ENCODE results near the gene RASEF.

RASEF gene

DNA sequence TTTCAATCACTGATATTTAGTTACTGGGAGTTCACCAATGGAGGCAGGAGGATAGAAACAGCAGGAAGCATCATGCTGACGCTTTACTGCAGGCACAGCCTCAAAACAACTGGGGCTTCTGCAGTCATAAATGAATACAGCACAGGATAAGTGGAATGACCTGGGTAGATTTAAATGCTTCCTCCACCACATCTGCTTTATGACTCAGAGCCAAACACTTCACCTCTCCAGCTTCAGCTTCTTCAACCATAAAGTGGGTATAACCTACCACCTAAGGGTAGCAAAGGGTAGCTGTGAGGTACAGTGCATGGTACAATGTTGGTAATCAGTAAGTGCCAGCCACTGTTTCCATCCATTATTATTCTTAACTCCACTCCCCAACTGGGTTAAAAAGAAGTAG is 28.4 kb downstream of the RASEF start:
- Histone ChIP-seq H3K27me3 (ENCODE audit: insufficient read depth, low read depth) (no peaks in the 10 kb centered on the region), H3K27ac (no peak overlapping the region), H3K9ac (no peak overlapping the region), H3K4me1 (ENCODE audit: low read depth, poor library complexity, severe bottlenecking) (no peaks in the 10 kb centered on the region), H3K36me3 (ENCODE audit: insufficient read depth) (no peaks in the 10 kb centered on the region), H3K4me2 (no peak overlapping the region), H3K4me3 (IDR thresholded peaks at IDR 0.05; ENCODE audit: insufficient read depth, low read depth, low read length) (no peak overlapping the region), H2AFZ (ENCODE audit: low read depth) (no peak overlapping the region), H3K79me2 (ENCODE audit: insufficient read depth, low read depth) (no peaks in the 10 kb centered on the region), H4K20me1 (ENCODE audit: insufficient read depth) (no peaks in the 10 kb centered on the region)
- TF ChIP-seq, protein P1, sequence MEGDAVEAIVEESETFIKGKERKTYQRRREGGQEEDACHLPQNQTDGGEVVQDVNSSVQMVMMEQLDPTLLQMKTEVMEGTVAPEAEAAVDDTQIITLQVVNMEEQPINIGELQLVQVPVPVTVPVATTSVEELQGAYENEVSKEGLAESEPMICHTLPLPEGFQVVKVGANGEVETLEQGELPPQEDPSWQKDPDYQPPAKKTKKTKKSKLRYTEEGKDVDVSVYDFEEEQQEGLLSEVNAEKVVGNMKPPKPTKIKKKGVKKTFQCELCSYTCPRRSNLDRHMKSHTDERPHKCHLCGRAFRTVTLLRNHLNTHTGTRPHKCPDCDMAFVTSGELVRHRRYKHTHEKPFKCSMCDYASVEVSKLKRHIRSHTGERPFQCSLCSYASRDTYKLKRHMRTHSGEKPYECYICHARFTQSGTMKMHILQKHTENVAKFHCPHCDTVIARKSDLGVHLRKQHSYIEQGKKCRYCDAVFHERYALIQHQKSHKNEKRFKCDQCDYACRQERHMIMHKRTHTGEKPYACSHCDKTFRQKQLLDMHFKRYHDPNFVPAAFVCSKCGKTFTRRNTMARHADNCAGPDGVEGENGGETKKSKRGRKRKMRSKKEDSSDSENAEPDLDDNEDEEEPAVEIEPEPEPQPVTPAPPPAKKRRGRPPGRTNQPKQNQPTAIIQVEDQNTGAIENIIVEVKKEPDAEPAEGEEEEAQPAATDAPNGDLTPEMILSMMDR (conservative IDR thresholded peaks at IDR 0.05; ENCODE audit: low read depth, low read length): no peak

DNA sequence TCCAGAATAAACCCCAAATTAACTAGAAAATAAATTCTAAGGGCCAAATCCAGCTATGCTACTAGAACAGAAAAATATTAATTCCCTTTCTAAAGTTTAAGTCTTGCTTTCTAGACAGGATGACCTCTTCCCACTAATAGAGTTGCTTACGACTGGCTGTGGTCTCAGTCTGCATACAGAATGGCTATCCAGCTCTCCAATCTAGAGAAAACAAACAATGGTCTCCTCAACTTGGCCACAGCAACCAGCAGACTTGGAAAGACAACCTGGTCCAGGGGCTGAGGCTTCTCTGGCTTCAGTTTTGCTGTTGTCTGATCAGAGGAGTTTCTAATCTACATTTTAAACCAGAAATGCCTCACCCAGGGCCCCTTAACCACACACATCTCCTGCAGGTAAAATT is 28.9 kb downstream of the RASEF start:
- TF ChIP-seq, protein P1 (conservative IDR thresholded peaks at IDR 0.05; ENCODE audit: low read depth, low read length): no peak
- Histone ChIP-seq H3K9ac (no peak overlapping the region), H3K4me1 (ENCODE audit: low read depth, poor library complexity, severe bottlenecking) (no peaks in the 10 kb centered on the region), H3K79me2 (ENCODE audit: insufficient read depth, low read depth) (no peaks in the 10 kb centered on the region), H3K4me2 (no peak overlapping the region), H3K4me3 (IDR thresholded peaks at IDR 0.05; ENCODE audit: insufficient read depth, low read depth, low read length) (no peak overlapping the region), H3K27me3 (ENCODE audit: insufficient read depth, low read depth) (no peaks in the 10 kb centered on the region), H4K20me1 (ENCODE audit: insufficient read depth) (no peaks in the 10 kb centered on the region), H2AFZ (ENCODE audit: low read depth) (no peak overlapping the region), H3K27ac (no peak overlapping the region), H3K36me3 (ENCODE audit: insufficient read depth) (no peaks in the 10 kb centered on the region)

DNA sequence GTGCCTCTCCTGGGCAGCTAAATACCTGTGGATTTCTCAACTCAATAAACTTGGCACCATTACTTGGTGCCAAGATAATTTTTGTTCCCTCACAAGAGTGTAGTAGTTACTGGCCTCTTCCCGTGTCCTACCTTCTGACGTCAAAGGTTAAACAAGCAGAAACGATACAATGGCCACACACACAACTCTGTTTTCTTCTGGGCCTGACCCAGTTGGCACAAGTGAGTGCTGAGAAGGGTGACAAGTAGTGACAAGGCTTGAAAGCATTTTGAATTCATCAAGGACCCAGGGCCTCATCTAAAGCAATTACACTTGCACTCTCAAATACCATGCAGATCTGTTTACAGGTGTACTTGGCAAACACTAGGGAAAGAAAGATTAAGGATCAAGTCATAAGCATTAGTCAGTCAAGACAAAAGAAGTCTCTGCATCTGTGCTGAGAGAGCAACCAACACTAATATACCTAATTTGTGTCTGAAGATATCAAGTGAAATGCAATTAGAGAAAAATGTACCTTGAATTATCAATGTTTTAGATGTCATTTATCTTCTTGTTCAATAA is 30.8 kb downstream of the RASEF start:
- no peaks in the 10 kb centered on the region for H3K4me1 ChIP-seq (ENCODE audit: low read depth, poor library complexity, severe bottlenecking)
- no peak overlapping the region for H3K4me3 ChIP-seq (IDR thresholded peaks at IDR 0.05; ENCODE audit: insufficient read depth, low read depth, low read length)
- H3K27ac ChIP-seq: no peak overlapping the region
- H3K79me2 ChIP-seq (ENCODE audit: insufficient read depth, low read depth): no peaks in the 10 kb centered on the region
- no peak overlapping the region for H3K9ac ChIP-seq
- H3K27me3 ChIP-seq (ENCODE audit: insufficient read depth, low read depth): no peaks in the 10 kb centered on the region
- TF ChIP-seq, protein P1 (conservative IDR thresholded peaks at IDR 0.05; ENCODE audit: low read depth, low read length): no peak
- H2AFZ ChIP-seq (ENCODE audit: low read depth): no peak overlapping the region
- H3K4me2 ChIP-seq: no peak overlapping the region
- no peaks in the 10 kb centered on the region for H3K36me3 ChIP-seq (ENCODE audit: insufficient read depth)
- no peaks in the 10 kb centered on the region for H4K20me1 ChIP-seq (ENCODE audit: insufficient read depth)

DNA sequence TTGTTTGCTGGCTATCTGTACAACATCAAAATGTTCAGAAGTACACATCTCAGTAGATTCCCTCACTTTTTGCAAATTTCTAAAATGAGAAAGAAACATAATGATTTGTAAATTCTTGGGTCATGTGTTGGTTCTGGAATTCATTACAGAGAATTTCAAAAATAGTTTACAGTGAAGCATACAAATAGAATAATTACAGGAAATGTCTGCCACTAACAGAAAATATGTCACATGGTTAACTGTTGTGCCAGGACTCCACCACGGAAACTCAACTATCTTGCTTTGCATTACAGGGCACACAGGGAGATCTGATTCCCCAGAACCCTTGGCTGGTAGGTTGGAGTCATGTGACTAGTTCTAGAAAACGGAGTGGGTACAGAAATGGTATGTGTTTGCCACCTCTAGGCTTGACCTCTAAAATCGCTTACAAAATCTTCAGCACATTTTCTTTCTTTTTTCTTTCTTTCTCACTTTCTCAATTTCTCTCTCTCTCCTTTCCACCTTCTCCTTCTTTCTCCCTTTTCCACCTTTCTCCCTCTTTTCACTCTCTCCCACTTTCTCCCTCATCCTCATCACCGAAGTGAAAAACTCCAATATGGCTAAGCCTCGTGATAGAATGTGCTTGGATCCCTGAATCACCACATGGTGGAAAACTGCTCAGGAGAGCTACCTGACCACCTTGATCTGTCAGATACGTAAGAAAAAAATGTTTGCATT is 32.4 kb downstream of the RASEF start:
- H3K79me2 ChIP-seq (ENCODE audit: insufficient read depth, low read depth): no peaks in the 10 kb centered on the region
- H3K27ac ChIP-seq: no peak overlapping the region
- no peak overlapping the region for H2AFZ ChIP-seq (ENCODE audit: low read depth)
- H3K36me3 ChIP-seq (ENCODE audit: insufficient read depth): no peaks in the 10 kb centered on the region
- H4K20me1 ChIP-seq (ENCODE audit: insufficient read depth): no peaks in the 10 kb centered on the region
- TF ChIP-seq, protein P1 (conservative IDR thresholded peaks at IDR 0.05; ENCODE audit: low read depth, low read length): no peak
- H3K27me3 ChIP-seq (ENCODE audit: insufficient read depth, low read depth): no peaks in the 10 kb centered on the region
- H3K9ac ChIP-seq: no peak overlapping the region
- H3K4me1 ChIP-seq (ENCODE audit: low read depth, poor library complexity, severe bottlenecking): no peaks in the 10 kb centered on the region
- no peak overlapping the region for H3K4me3 ChIP-seq (IDR thresholded peaks at IDR 0.05; ENCODE audit: insufficient read depth, low read depth, low read length)
- no peak overlapping the region for H3K4me2 ChIP-seq
